H1 (cell line): ENCODE measurements around the gene TNFAIP8. TPM values are rescaled to one million over a fixed set of nuclear protein-coding genes. Genes with fewer than 3 reads are reported as not detected.

Experiments
- CTCF ChIA-PET: fragments of 300-600 bp; sonication (Branson Sonifier 250); formaldehyde crosslinking; loops from one replicate; lab custom pipeline; 2021; ENCODE audit not compliant: partially characterized antibody; lab: Charles Lee
- POLR2A ChIA-PET: fragments of 300-600 bp; sonication (Branson Sonifier 250); formaldehyde crosslinking; loops from one replicate; lab custom pipeline; 2021; ENCODE audit warnings: inconsistent platforms; ENCODE audit not compliant: partially characterized antibody; lab: Charles Lee
- DNase-seq, 2 experiments: peaks; one replicate each; pipeline versions ENCODE4 v3.0.0 to v3.0.0-alpha.2; 2010 to 2022; ENCODE audit warnings: low spot score in 2 of 2, low read depth in 1 of 2, mixed read lengths in 1 of 2
- FAIRE-seq: peaks from 2 replicates; lab custom pipeline; 2011; peaks lifted over from hg19 to GRCh38; lab: Jason Lieb, UNC
- H2AFZ ChIP-seq: 2 replicates; pipeline ENCODE4 v1.8.1; 2012; ENCODE audit warnings: low read length, inconsistent platforms
- H2AK5ac ChIP-seq: 2 replicates; pipeline ENCODE4 v1.6.1; 2013; ENCODE audit warnings: low read depth, low read length
- H2BK120ac ChIP-seq: replicated peaks from 2 replicates; pipeline ENCODE3; 2013; ENCODE audit warnings: low read depth, low read length, inconsistent platforms
- H2BK12ac ChIP-seq: 2 replicates; pipeline ENCODE4 v1.6.1; 2013; ENCODE audit warnings: low read depth, low read length
- H2BK15ac ChIP-seq: 2 replicates; pipeline ENCODE4 v1.6.1; 2013; ENCODE audit warnings: low read length
- H2BK20ac ChIP-seq: 2 replicates; pipeline ENCODE4 v1.6.1; 2013; ENCODE audit warnings: low read length
- H2BK5ac ChIP-seq: 2 replicates; pipeline ENCODE4 v1.6.1; 2013; ENCODE audit warnings: low read depth, low read length
- H3K14ac ChIP-seq: 2 replicates; pipeline ENCODE4 v1.6.1; 2013; ENCODE audit warnings: inconsistent platforms; ENCODE audit not compliant: insufficient read length
- H3K18ac ChIP-seq: 2 replicates; pipeline ENCODE4 v1.6.1; 2013; ENCODE audit warnings: low read length; ENCODE audit errors: extremely low read depth
- H3K23ac ChIP-seq: 2 replicates; pipeline ENCODE4 v1.6.1; 2013; ENCODE audit warnings: inconsistent platforms; ENCODE audit not compliant: insufficient read length
- H3K23me2 ChIP-seq: 2 replicates; pipeline ENCODE4 v1.6.1; 2013; ENCODE audit warnings: low read depth, low read length
- H3K27ac ChIP-seq: 2 replicates; pipeline ENCODE4 v1.6.1; 2011; ENCODE audit warnings: low read depth, low read length, inconsistent platforms
- H3K27me3 ChIP-seq, 4 experiments: replicated peaks in 1 of 4; 1 replicate in 1 of 4; 2 replicates in 3 of 4; pipeline versions ENCODE4 v1.6.1 to v1.8.1; 2011 to 2013; ENCODE audit warnings: low read length in 3 of 4, mild to moderate bottlenecking in 3 of 4, inconsistent platforms in 2 of 4, mixed read lengths in 2 of 4, moderate library complexity in 1 of 4; ENCODE audit not compliant: control insufficient read depth in 3 of 4, insufficient read depth in 3 of 4; ENCODE audit errors: extremely low read depth in 1 of 4
- H3K36me3 ChIP-seq, 4 experiments: 2 replicates each; pipeline versions ENCODE4 v1.6.1 to v1.8.1; 2011 to 2013; ENCODE audit warnings: mild to moderate bottlenecking in 4 of 4, low read length in 3 of 4, moderate library complexity in 2 of 4, control low read depth in 1 of 4, inconsistent platforms in 1 of 4; ENCODE audit not compliant: insufficient read depth in 4 of 4, control insufficient read depth in 2 of 4
- H3K4ac ChIP-seq: replicated peaks from 2 replicates; pipeline ENCODE3; 2013; ENCODE audit warnings: low read length, low read depth, mixed read lengths, inconsistent platforms; ENCODE audit not compliant: insufficient read length
- H3K4me1 ChIP-seq, 4 experiments: replicated peaks in 1 of 4; 1 replicate in 1 of 4; 2 replicates in 3 of 4; pipeline versions ENCODE4 v1.6.1 to v1.8.1; 2011 to 2013; ENCODE audit warnings: low read length in 3 of 4, inconsistent platforms in 2 of 4, mixed read lengths in 1 of 4; ENCODE audit not compliant: insufficient read depth in 4 of 4, control insufficient read depth in 3 of 4
- H3K4me2 ChIP-seq, 2 experiments: 2 replicates each; pipeline versions ENCODE4 v1.6.1 to v1.8.1; 2011 to 2013; ENCODE audit warnings: low read depth in 2 of 2, low read length in 2 of 2, control low read depth in 1 of 2, inconsistent platforms in 1 of 2, mild to moderate bottlenecking in 1 of 2; ENCODE audit not compliant: insufficient read depth in 1 of 2
- H3K4me3 ChIP-seq, 4 experiments: fragments of 200-600, 300-600 bp in 1 of 4; sonication (generic), shearing (Covaris generic), sonication (Bioruptor Twin) in 1 of 4; 2 replicates each; pipeline versions ENCODE4 v1.5.1 to v1.8.1; 2011 to 2016; ENCODE audit warnings: low read length in 4 of 4, low read depth in 3 of 4, control low read depth in 2 of 4, inconsistent platforms in 2 of 4, mild to moderate bottlenecking in 2 of 4, mixed read lengths in 1 of 4, moderate library complexity in 1 of 4; ENCODE audit not compliant: insufficient read depth in 2 of 4; ENCODE audit errors: extremely low read depth in 1 of 4
- H3K56ac ChIP-seq: replicated peaks from 2 replicates; pipeline ENCODE3; 2013; ENCODE audit warnings: low read depth, mild to moderate bottlenecking, mixed read lengths, low read length, inconsistent platforms; ENCODE audit not compliant: insufficient read length
- H3K79me1 ChIP-seq: 2 replicates; pipeline ENCODE4 v1.6.1; 2013; ENCODE audit warnings: low read depth, low read length, control low read depth
- H3K79me2 ChIP-seq, 2 experiments: 2 replicates each; pipeline versions ENCODE4 v1.6.1 to v1.8.1; 2012 to 2013; ENCODE audit warnings: low read length in 2 of 2, mild to moderate bottlenecking in 2 of 2, inconsistent platforms in 1 of 2; ENCODE audit not compliant: insufficient read depth in 2 of 2, control insufficient read depth in 1 of 2
- H3K9ac ChIP-seq, 4 experiments: replicated peaks in 1 of 4; 1 replicate in 1 of 4; 2 replicates in 3 of 4; pipeline versions ENCODE4 v1.6.1 to v1.8.1; 2011 to 2013; ENCODE audit warnings: low read depth in 3 of 4, low read length in 3 of 4, control low read depth in 2 of 4, mild to moderate bottlenecking in 2 of 4, moderate library complexity in 2 of 4, inconsistent platforms in 1 of 4; ENCODE audit errors: extremely low read depth in 1 of 4
- H3K9me3 ChIP-seq, 2 experiments: 2 replicates each; pipeline versions ENCODE4 v1.6.1 to v1.8.1; 2012 to 2013; ENCODE audit warnings: mild to moderate bottlenecking in 2 of 2, moderate library complexity in 2 of 2, control low read depth in 1 of 2, inconsistent platforms in 1 of 2, low read depth in 1 of 2, low read length in 1 of 2, mixed read lengths in 1 of 2; ENCODE audit not compliant: insufficient read depth in 2 of 2
- H4K20me1 ChIP-seq, 2 experiments: replicated peaks in 1 of 2; 2 replicates each; pipeline versions ENCODE3 to v1.8.1; 2011 to 2013; ENCODE audit warnings: inconsistent platforms in 2 of 2, low read length in 2 of 2, mild to moderate bottlenecking in 1 of 2; ENCODE audit not compliant: insufficient read depth in 2 of 2, control insufficient read depth in 1 of 2
- H4K5ac ChIP-seq: 2 replicates; pipeline ENCODE4 v1.6.1; 2013; ENCODE audit warnings: low read length, low read depth, mixed read lengths, inconsistent platforms; ENCODE audit not compliant: insufficient read length
- H4K8ac ChIP-seq: 2 replicates; pipeline ENCODE4 v1.8.0; 2013; ENCODE audit warnings: mild to moderate bottlenecking, moderate library complexity, low read length, inconsistent platforms; ENCODE audit not compliant: insufficient read depth; ENCODE audit errors: extremely low read depth
- H4K91ac ChIP-seq: replicated peaks from 2 replicates; pipeline ENCODE3; 2013; ENCODE audit warnings: low read length, mixed read lengths, inconsistent platforms; ENCODE audit not compliant: insufficient read length
- ATF2 ChIP-seq: IDR thresholded peaks from 2 replicates; pipeline ENCODE4 v1.6.1; 2012; ENCODE audit warnings: low read length, inconsistent platforms
- BCL11A ChIP-seq, 2 experiments: IDR thresholded peaks; one replicate each; pipeline ENCODE4 v1.6.1; 2011; ENCODE audit warnings: low read depth in 2 of 2, low read length in 2 of 2, mild to moderate bottlenecking in 2 of 2
- CHD2 ChIP-seq: IDR thresholded peaks from 2 replicates; pipeline ENCODE4 v1.6.1; 2012; ENCODE audit warnings: low read length, improper control_type of control experiment
- CTCF ChIP-seq, 3 experiments: IDR thresholded peaks; 1 replicate in 2 of 3; 2 replicates in 1 of 3; pipeline versions ENCODE4 v1.5.1 to v1.6.1; 2011; ENCODE audit warnings: low read length in 3 of 3, mild to moderate bottlenecking in 3 of 3, inconsistent platforms in 2 of 3, low read depth in 1 of 3, moderate library complexity in 1 of 3; ENCODE audit not compliant: insufficient read depth in 1 of 3; ENCODE audit errors: control extremely low read depth in 1 of 3
- EP300 ChIP-seq, 2 experiments: IDR thresholded peaks; 1 replicate in 1 of 2; 2 replicates in 1 of 2; pipeline ENCODE4 v1.6.1; 2011 to 2012; ENCODE audit warnings: low read depth in 2 of 2, low read length in 2 of 2, mild to moderate bottlenecking in 2 of 2, borderline replicate concordance in 1 of 2, inconsistent platforms in 1 of 2, moderate library complexity in 1 of 2
- EZH2 ChIP-seq: fragments of 200-600 bp; sonication (generic); IDR thresholded peaks from 2 replicates; pipeline ENCODE4 v1.7.1; 2012; ENCODE audit warnings: low read depth, mild to moderate bottlenecking, moderate library complexity, low read length, inconsistent platforms; ENCODE audit not compliant: severe bottlenecking
- MAX ChIP-seq: IDR thresholded peaks from 2 replicates; pipeline ENCODE4 v1.6.1; 2012; ENCODE audit warnings: inconsistent platforms
- SIRT6 ChIP-seq: IDR thresholded peaks from one replicate; pipeline ENCODE4 v1.7.1; 2012; ENCODE audit warnings: low read length, inconsistent platforms
- TBP ChIP-seq: IDR thresholded peaks from 2 replicates; pipeline ENCODE4 v1.6.1; 2011; ENCODE audit warnings: low read depth, low read length, improper control_type of control experiment
- WGBS, 2 experiments: shearing (Covaris generic) in 1 of 2; methylation state at CpG; one replicate each; pipeline versions ENCODE4 v1.1.6 to v1.1.7; 2013 to 2015; ENCODE audit warnings: low lambda C conversion rate in 2 of 2, mixed read lengths in 2 of 2, inconsistent platforms in 1 of 2, low coverage in 1 of 2, missing lambda C conversion rate in 1 of 2; ENCODE audit not compliant: insufficient replicate concordance in 2 of 2, insufficient coverage in 1 of 2, insufficient read length in 1 of 2; ENCODE audit errors: extremely low coverage in 1 of 2, missing lambda C conversion rate in 1 of 2; 5-methylcytosine and 5-hydroxymethylcytosine counted together
- polyA plus RNA-seq, 7 experiments: library from polyadenylated mRNA; depleted of rRNA in 3 of 7; stranded (reverse) in 5 of 7; unstranded in 2 of 7; fragments of >200 nt in 5 of 7; fragments of 200-250 nt in 2 of 7; gene quantifications; 1 replicate in 5 of 7; 2 replicates in 1 of 7; 4 replicates in 1 of 7; pipeline versions ENCODE4 v1.2.1 to v1.2.3, GENCODE V29; 2011 to 2013; ENCODE audit warnings: missing spikeins in 2 of 7, mixed read lengths in 2 of 7
- total RNA-seq: library from RNA; stranded (reverse); fragmentation: NEBNext Ultra II Directional; extraction: Animal tissue kit (Norgen Biotek cat#: 25700); gene quantifications from 2 replicates; pipeline ENCODE4 v1.2.1, GENCODE V29; 2021

The TNFAIP8 gene
- total and polyA plus RNA-seq, 2 of the 8 experiments (the other 6 are each of a cell fraction or from before 2014, with no cell fraction given), result 12.4 to 19.3 TPM

- no peak overlapping the region for H4K8ac ChIP-seq
- H3K79me2 ChIP-seq, result 0 out of 4 replicates have a peak, but pooled peaks cover 0 to 3% of the 10 kb centered on the region in 2 experiments
- no peaks in the 10 kb centered on the region for H3K36me3 ChIP-seq
- no peaks in the 10 kb centered on the region for H4K20me1 ChIP-seq
- no peak overlapping the region for H2AFZ ChIP-seq
- no peak overlapping the region for H3K4ac ChIP-seq
- no peak overlapping the region for H4K91ac ChIP-seq
- H2BK12ac ChIP-seq, result no peak overlapping the region
- ChIA-PET POLR2A (interaction anchor here (0.7 to 1.1 kb wide), 2 partner anchors 12 to 86 kb away, joined by 3 to 4 read pairs; no protein-coding TSS in a partner anchor), CTCF (interaction anchor here (0.6 to 3.8 kb wide), 14 partner anchors 11 to 557 kb away, joined by 3 to 26 read pairs (median 4); no protein-coding TSS in a partner anchor)
- H2BK5ac ChIP-seq, result no peak overlapping the region
- H3K9ac ChIP-seq, result no peak overlapping the region
- H3K23ac ChIP-seq, result no peak overlapping the region
- H3K23me2 ChIP-seq, result peaks cover 3% of the 10 kb centered on the region; the same call in 1 of the 2 replicates
- no peak overlapping the region for H3K4me2 ChIP-seq
- H3K14ac ChIP-seq, result no peak overlapping the region
- no peaks in the 10 kb centered on the region for H3K9me3 ChIP-seq
- no peak overlapping the region for H2BK120ac ChIP-seq
- no peak overlapping the region for H4K5ac ChIP-seq
- H2AK5ac ChIP-seq, result no peak overlapping the region
- H3K56ac ChIP-seq, result no peak overlapping the region
- WGBS, 2 experiments, result 86% methylated on average over 8 of the region's 8 CpGs; no CpG with 5 or more reads in 1 of the 2 experiments
- H2BK15ac ChIP-seq, result no peak overlapping the region
- H3K4me1 ChIP-seq, result no peaks in the 10 kb centered on the region
- no peak overlapping the region for H2BK20ac ChIP-seq
- no peaks in the 10 kb centered on the region for H3K27me3 ChIP-seq
- no peak overlapping the region for H3K27ac ChIP-seq
- no peak overlapping the region for H3K4me3 ChIP-seq
- no peak overlapping the region for H3K18ac ChIP-seq
- FAIRE-seq (no peak), DNase-seq (no peak)
- H3K79me1 ChIP-seq, result no peaks in the 10 kb centered on the region; the same call in 1 of the 2 replicates
- TF ChIP-seq BCL11A (IDR thresholded peaks at IDR 0.05; ENCODE audit: low read depth in 2 of 2, low read length in 2 of 2) (no peak), TBP (no peak), EZH2 (no peak), SIRT6 (no peak), MAX (no peak), ATF2 (no peak), CTCF (IDR thresholded peaks at IDR 0.05; ENCODE audit: control extremely low read depth in 1 of 3, insufficient read depth in 1 of 3, low read depth in 1 of 3, low read length in 3 of 3) (no peak), EP300 (IDR thresholded peaks at IDR 0.05; ENCODE audit: borderline replicate concordance in 1 of 2, low read depth in 2 of 2, low read length in 2 of 2) (no peak), CHD2 (no peak)
These were observed 39.7 kb upstream of the TNFAIP8 start for GRCh38 chr5:119316086-119316485.
